HepG2 (cell line): ENCODE data around the gene VWA3A. TPM values are rescaled to one million over a fixed set of nuclear protein-coding genes. Genes with fewer than 3 reads are reported as not detected.

Experiments
- ATAC-seq: fragments of 200-7000 bp; cut with Tn5 transposase; 3 replicates; pipeline ENCODE4 v1.9.1; 2020; ENCODE audit warnings: mild to moderate bottlenecking, moderate library complexity
- BruUV-seq: library from RNA; stranded (reverse); fragments of 400-500 nt; replicated peaks from 2 replicates; lab custom pipeline; 2021; lab: Mats Ljungman, UMichigan
- CTCF ChIA-PET: fragments of 300-600 bp; formaldehyde crosslinking; extraction: SDS; loops from one replicate; lab custom pipeline; 2021; ENCODE audit warnings: low total read pairs, inconsistent platforms, low intra/inter-chr PET ratio; lab: Yijun Ruan, JAX
- POLR2A ChIA-PET: fragments of 350-600 bp; sonication (Branson Sonifier 250); formaldehyde crosslinking; loops from one replicate; lab custom pipeline; 2020; ENCODE audit warnings: antibody characterized with exemption, inconsistent platforms; lab: Yijun Ruan, JAX
- DNase-seq: peaks from one replicate; pipeline ENCODE4 v3.0.0-alpha.2; 2015; ENCODE audit warnings: low spot score
- FAIRE-seq: peaks from 3 replicates; lab custom pipeline; 2011; peaks lifted over from hg19 to GRCh38; lab: Jason Lieb, UNC
- H2AFZ ChIP-seq: one replicate; pipeline ENCODE4 v1.6.1; 2011; ENCODE audit warnings: low read length, inconsistent platforms
- H3K27ac ChIP-seq: fragments of 300-600 bp; 3 replicates; pipeline ENCODE4 v1.8.0; 2011; ENCODE audit warnings: mixed run types, mild to moderate bottlenecking, mixed read lengths, low read length, inconsistent platforms; ENCODE audit not compliant: insufficient read depth; ENCODE audit errors: extremely low read length
- H3K27me3 ChIP-seq, 2 experiments: fragments of 200-600 bp in 1 of 2; 2 replicates in 1 of 2; 3 replicates in 1 of 2; pipeline versions ENCODE4 v1.6.0 to v1.8.0; 2011; ENCODE audit warnings: low read length in 2 of 2, mild to moderate bottlenecking in 2 of 2, moderate library complexity in 2 of 2, inconsistent platforms in 1 of 2; ENCODE audit not compliant: insufficient read depth in 2 of 2, control insufficient read depth in 1 of 2
- H3K36me3 ChIP-seq, 2 experiments: fragments of 200-600 bp in 1 of 2; replicated peaks in 1 of 2; 2 replicates in 1 of 2; 3 replicates in 1 of 2; pipeline versions ENCODE4 v1.5.1 to v1.8.0; 2011; ENCODE audit warnings: low read length in 2 of 2, inconsistent platforms in 1 of 2; ENCODE audit not compliant: insufficient read depth in 2 of 2, control insufficient read depth in 1 of 2
- H3K4me1 ChIP-seq: 2 replicates; pipeline ENCODE4 v1.5.1; 2012; ENCODE audit warnings: low read length, inconsistent platforms; ENCODE audit not compliant: insufficient read depth
- H3K4me2 ChIP-seq: 2 replicates; pipeline ENCODE4 v1.6.0; 2011; ENCODE audit warnings: low read depth, low read length, inconsistent platforms
- H3K4me3 ChIP-seq, 3 experiments: fragments of 200-600 bp in 1 of 3; sonication (generic), shearing (Covaris generic) in 1 of 3; replicated peaks in 1 of 3; 2 replicates each; pipeline ENCODE4 v1.5.1; 2011 to 2016; ENCODE audit warnings: low read length in 3 of 3, inconsistent platforms in 2 of 3, low read depth in 2 of 3, mild to moderate bottlenecking in 2 of 3, control low read depth in 1 of 3, mixed read lengths in 1 of 3; ENCODE audit not compliant: insufficient read depth in 1 of 3
- H3K79me2 ChIP-seq: one replicate; pipeline ENCODE4 v1.6.1; 2011; ENCODE audit warnings: low read length, inconsistent platforms; ENCODE audit not compliant: insufficient read depth
- H3K9ac ChIP-seq: 2 replicates; pipeline ENCODE4 v1.6.0; 2011; ENCODE audit warnings: mild to moderate bottlenecking, low read depth, low read length, inconsistent platforms; ENCODE audit not compliant: insufficient read depth
- H3K9me3 ChIP-seq: 2 replicates; pipeline ENCODE4 v1.5.1; 2012; ENCODE audit warnings: mild to moderate bottlenecking, low read length
- H4K20me1 ChIP-seq: 2 replicates; pipeline ENCODE4 v1.6.0; 2011; ENCODE audit warnings: inconsistent platforms, mild to moderate bottlenecking, low read length, moderate library complexity; ENCODE audit not compliant: insufficient read depth
- BRF2 ChIP-seq: sonication (generic); formaldehyde crosslinking; IDR thresholded peaks from 2 replicates; pipeline ENCODE4 v1.8.1; 2022; ENCODE audit warnings: mild to moderate bottlenecking, missing genetic modification reagents
- ETS1 ChIP-seq: sonication (generic); formaldehyde crosslinking; IDR thresholded peaks from 2 replicates; pipeline ENCODE4 v1.4.0; 2020; ENCODE audit warnings: missing genetic modification reagents
- HNF4G ChIP-seq, 2 experiments: sonication (generic) in 1 of 2; formaldehyde crosslinking in 1 of 2; IDR thresholded peaks; 2 replicates each; pipeline versions ENCODE4 v1.4.0 to v1.6.1; 2011 to 2020; ENCODE audit warnings: borderline replicate concordance in 2 of 2, low read depth in 2 of 2, mild to moderate bottlenecking in 2 of 2, low read length in 1 of 2, missing genetic modification reagents in 1 of 2, moderate library complexity in 1 of 2
- HOXA9 ChIP-seq: sonication (generic); formaldehyde crosslinking; IDR thresholded peaks from 2 replicates; pipeline ENCODE4 v1.8.1; 2022; ENCODE audit warnings: missing genetic modification reagents, mild to moderate bottlenecking, moderate library complexity, borderline replicate concordance
- IRX3 ChIP-seq: sonication (generic); formaldehyde crosslinking; IDR thresholded peaks from 2 replicates; pipeline ENCODE4 v1.8.1; 2023; ENCODE audit warnings: mild to moderate bottlenecking, low read depth, missing genetic modification reagents, borderline replicate concordance
- LBX2 ChIP-seq: sonication (generic); formaldehyde crosslinking; IDR thresholded peaks from 2 replicates; pipeline ENCODE4 v1.5.0; 2020; ENCODE audit warnings: missing genetic modification reagents, mild to moderate bottlenecking, borderline replicate concordance
- NR2F1 ChIP-seq, 2 experiments: fragments of 450-650 bp in 1 of 2; formaldehyde crosslinking in 1 of 2; IDR thresholded peaks; 2 replicates each; pipeline versions ENCODE4 v1.5.0 to v1.6.1; 2016 to 2020; ENCODE audit warnings: mild to moderate bottlenecking in 1 of 2, missing compliant biosample characterization in 1 of 2, missing genetic modification reagents in 1 of 2, moderate library complexity in 1 of 2
- PLSCR1 ChIP-seq: sonication (generic); formaldehyde crosslinking; IDR thresholded peaks from 2 replicates; pipeline ENCODE4 v1.5.0; 2020; ENCODE audit warnings: missing genetic modification reagents, mild to moderate bottlenecking, borderline replicate concordance
- POLR2AphosphoS5 ChIP-seq: IDR thresholded peaks from 2 replicates; pipeline ENCODE4 v1.6.1; 2012; ENCODE audit warnings: low read depth, low read length
- PPARG ChIP-seq: conservative IDR thresholded peaks from 2 replicates; pipeline ENCODE4 v1.6.1; 2016; ENCODE audit warnings: missing biosample characterization, missing genetic modification reagents
- SRF ChIP-seq: IDR thresholded peaks from 2 replicates; pipeline ENCODE4 v1.6.1; 2011; ENCODE audit warnings: mild to moderate bottlenecking, low read depth, low read length, moderate library complexity
- TBP ChIP-seq: sonication (generic); formaldehyde crosslinking; IDR thresholded peaks from 2 replicates; pipeline ENCODE4 v1.5.0; 2020; ENCODE audit warnings: missing genetic modification reagents
- ZC3H13 ChIP-seq: sonication (generic); formaldehyde crosslinking; IDR thresholded peaks from 2 replicates; pipeline ENCODE4 v1.8.1; 2023; ENCODE audit warnings: mild to moderate bottlenecking, missing genetic modification reagents, moderate library complexity
- ZNF549 ChIP-seq: sonication (generic); formaldehyde crosslinking; IDR thresholded peaks from 2 replicates; pipeline ENCODE4 v1.5.0; 2020; ENCODE audit warnings: missing genetic modification reagents
- ZNF670 ChIP-seq: sonication (generic); formaldehyde crosslinking; IDR thresholded peaks from 2 replicates; pipeline ENCODE4 v1.8.0; 2022; ENCODE audit warnings: mild to moderate bottlenecking, missing genetic modification reagents, borderline replicate concordance
- ZNF75D ChIP-seq: sonication (generic); formaldehyde crosslinking; IDR thresholded peaks from 2 replicates; pipeline ENCODE4 v1.8.1; 2023; ENCODE audit warnings: missing genetic modification reagents, mild to moderate bottlenecking, borderline replicate concordance
- ZSCAN22 ChIP-seq: sonication (generic); formaldehyde crosslinking; IDR thresholded peaks from 2 replicates; pipeline ENCODE4 v1.4.0; 2020; ENCODE audit warnings: mild to moderate bottlenecking, missing genetic modification reagents
- WGBS: methylation state at CpG from one replicate; pipeline ENCODE4 v1.1.6; 2017; ENCODE audit warnings: low lambda C conversion rate; 5-methylcytosine and 5-hydroxymethylcytosine counted together
- in situ Hi-C: cut with HindIII; loops from 2 replicates; pipeline ENCODE4 v1.10.0; 2017; ENCODE audit warnings: low pct_unique_long_range_greater_than_20kb; ENCODE audit not compliant: extremely low pct_ligation_motif_present
- intact Hi-C: fragments of 100-400 bp; cut with micrococcal nuclease; formaldehyde crosslinking; loops from one replicate; pipeline ENCODE4 v1.10.0; 2022; ENCODE audit not compliant: unreplicated experiment
- polyA plus RNA-seq, 8 experiments: library from polyadenylated mRNA; depleted of rRNA in 3 of 8; stranded (reverse) in 7 of 8; unstranded in 1 of 8; fragments of >200 nt; fragmentation: Illumina TruSeq in 4 of 8; extraction: Trizol in 4 of 8; gene quantifications; 2 replicates each; pipeline versions ENCODE4 v1.2.1 to v1.2.3, GENCODE V29; 2011 to 2016; ENCODE audit warnings: low read depth in 4 of 8, missing spikeins in 1 of 8, mixed read lengths in 1 of 8; ENCODE audit not compliant: insufficient read depth in 1 of 8
- total RNA-seq, 5 experiments: library from RNA; depleted of rRNA; stranded (reverse); fragments of >200 nt; fragmentation: Illumina TruSeq; extraction: Trizol; gene quantifications; 2 replicates each; pipeline ENCODE4 v1.2.3, GENCODE V29; 2016; ENCODE audit warnings: low read depth in 1 of 5
- TF ChIP-seq, protein P1 (sequence below): sonication (generic); formaldehyde crosslinking; IDR thresholded peaks from 2 replicates; pipeline ENCODE4 v1.8.1; 2023; ENCODE audit warnings: mild to moderate bottlenecking, missing genetic modification reagents

VWA3A gene
- total and polyA plus RNA-seq, 2 of the 13 experiments (the other 11 are each of a cell fraction or from before 2014, with no cell fraction given): 0.03 to 0.07 TPM

- Histone ChIP-seq H4K20me1 (no peaks in the 10 kb centered on the region), H3K27me3 (no peaks in the 10 kb centered on the region; a peak in 2 of 5 replicates), H3K9me3 (no peaks in the 10 kb centered on the region), H3K79me2 (no peaks in the 10 kb centered on the region), H2AFZ (no peak overlapping the region), H3K4me1 (peaks cover 44% of the 10 kb centered on the region), H3K4me2 (peak overlapping the region; percentile 99), H3K36me3 (no peaks in the 10 kb centered on the region), H3K27ac (no peak overlapping the region), H3K9ac (no peak overlapping the region), H3K4me3 (no peak overlapping the region)
- in situ Hi-C loops (loop anchor here (5.0 kb wide), 2 partner anchors 66 to 191 kb away; no protein-coding TSS in a partner anchor), intact Hi-C loops (loop anchor here (1.0 kb wide), 4 partner anchors 89 to 237 kb away; partner anchors contain the start of gene PDZD9)
- 77% methylated on average over 2 of the region's 2 CpGs for WGBS
- CTCF ChIA-PET: interaction anchor here (1.2 to 2.8 kb wide), 3 partner anchors 109 to 187 kb away, joined by 3 to 33 read pairs (median 9); partner anchors contain the start of genes PDZD9 and POLR3E
- DNase-seq: no peak
- POLR2A ChIA-PET: interaction anchor here (0.6 to 7.3 kb wide), 8 partner anchors 13 to 236 kb away, joined by 3 to 68 read pairs (median 4); partner anchors contain the start of genes MOSMO, POLR3E and UQCRC2
- ATAC-seq: no peak
- BruUV-seq: no TSS peak
- no peak for FAIRE-seq
- TF ChIP-seq IRX3 (CRISPR knock-in tag) (0 out of 2 replicates have a peak, but pooled peaks have one; percentile 35), PPARG (CRISPR knock-in tag) (no peak), PLSCR1 (no peak), ZNF549 (CRISPR knock-in tag) (peak; percentile 67; the same call in 1 of the 2 replicates), ZC3H13 (0 out of 2 replicates have a peak, but pooled peaks have one; percentile 32), TBP (CRISPR knock-in tag) (0 out of 2 replicates have a peak, but pooled peaks have one; percentile 76), BRF2 (CRISPR knock-in tag) (no peak), ZNF75D (CRISPR knock-in tag) (no peak), NR2F1 (CRISPR knock-in tag; IDR thresholded peaks at IDR 0.05) (no peak), SRF (no peak), ETS1 (CRISPR knock-in tag) (no peak), LBX2 (CRISPR knock-in tag) (no peak), POLR2AphosphoS5 (0 out of 2 replicates have a peak, but pooled peaks have one; percentile 13), ZNF670 (CRISPR knock-in tag) (0 out of 2 replicates have a peak, but pooled peaks have one; percentile 14), HNF4G (IDR thresholded peaks at IDR 0.05; ENCODE audit: borderline replicate concordance, low read depth, low read length) (0 out of 2 replicates have a peak, but pooled peaks have one; percentile 1), HNF4G (CRISPR knock-in tag; IDR thresholded peaks at IDR 0.05; ENCODE audit: borderline replicate concordance, low read depth) (no peak), ZSCAN22 (0 out of 2 replicates have a peak, but pooled peaks have one; percentile 6), HOXA9 (CRISPR knock-in tag) (no peak)
- TF ChIP-seq, protein P1, sequence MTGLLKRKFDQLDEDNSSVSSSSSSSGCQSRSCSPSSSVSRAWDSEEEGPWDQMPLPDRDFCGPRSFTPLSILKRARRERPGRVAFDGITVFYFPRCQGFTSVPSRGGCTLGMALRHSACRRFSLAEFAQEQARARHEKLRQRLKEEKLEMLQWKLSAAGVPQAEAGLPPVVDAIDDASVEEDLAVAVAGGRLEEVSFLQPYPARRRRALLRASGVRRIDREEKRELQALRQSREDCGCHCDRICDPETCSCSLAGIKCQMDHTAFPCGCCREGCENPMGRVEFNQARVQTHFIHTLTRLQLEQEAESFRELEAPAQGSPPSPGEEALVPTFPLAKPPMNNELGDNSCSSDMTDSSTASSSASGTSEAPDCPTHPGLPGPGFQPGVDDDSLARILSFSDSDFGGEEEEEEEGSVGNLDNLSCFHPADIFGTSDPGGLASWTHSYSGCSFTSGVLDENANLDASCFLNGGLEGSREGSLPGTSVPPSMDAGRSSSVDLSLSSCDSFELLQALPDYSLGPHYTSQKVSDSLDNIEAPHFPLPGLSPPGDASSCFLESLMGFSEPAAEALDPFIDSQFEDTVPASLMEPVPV (CRISPR knock-in tag): no peak
These were observed 95.9 kb downstream of the VWA3A start for GRCh38 chr16:22188267-22188594.
